NB4 (cell line): ENCODE measurements around the gene NUP188.

Experiments
- CTCF ChIP-seq: IDR thresholded peaks from one replicate; pipeline ENCODE4 v1.5.1; 2012; ENCODE audit warnings: low read depth, low read length
- MYC ChIP-seq: IDR thresholded peaks from 2 replicates; pipeline ENCODE4 v1.6.1; 2011; ENCODE audit warnings: low read depth, low read length
- POLR2A ChIP-seq: IDR thresholded peaks from 2 replicates; pipeline ENCODE4 v1.6.1; 2011; ENCODE audit warnings: mild to moderate bottlenecking; ENCODE audit not compliant: insufficient read length; ENCODE audit errors: extremely low read depth
- TF ChIP-seq, protein P1 (sequence below): IDR thresholded peaks from 2 replicates; pipeline ENCODE4 v1.6.1; 2011; ENCODE audit warnings: low read depth, low read length

DNA sequence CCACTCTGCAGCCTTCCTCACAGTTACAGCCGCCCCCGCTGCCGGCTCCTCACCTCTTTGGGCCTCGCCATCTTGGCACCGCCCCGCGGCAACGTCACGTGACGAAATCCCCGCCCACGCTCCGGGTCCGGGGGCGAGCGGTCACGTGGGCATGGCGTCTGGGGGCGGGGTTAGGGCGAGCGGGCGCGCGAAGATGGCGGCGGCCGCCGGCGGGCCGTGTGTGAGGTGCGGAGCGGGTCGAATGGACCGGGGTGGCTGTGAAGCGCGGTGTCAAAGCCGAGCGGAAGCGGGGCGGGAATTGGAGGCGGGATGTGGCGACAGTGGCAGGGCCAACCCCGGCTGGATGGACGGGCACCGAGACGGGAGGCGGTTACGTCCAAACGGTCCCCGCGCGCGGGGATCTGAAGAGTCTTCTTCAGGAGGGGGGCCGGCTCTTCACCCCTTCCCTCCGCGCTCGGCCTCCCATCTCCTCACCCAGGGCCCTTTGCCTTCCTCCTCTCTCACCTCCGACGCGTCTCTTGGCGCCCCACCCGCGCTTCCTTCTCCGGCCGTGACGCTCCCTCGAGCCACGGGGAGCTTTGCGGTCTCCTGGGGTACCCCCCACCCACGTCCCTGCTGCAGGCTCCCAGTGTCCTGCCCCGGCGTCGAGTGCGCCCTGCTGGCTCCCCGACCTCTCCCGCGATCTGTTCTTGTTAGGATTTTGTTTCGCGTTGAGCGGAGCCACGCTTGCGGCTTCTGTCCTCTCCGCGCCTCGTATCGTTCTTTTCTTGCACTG, at the start of gene NUP188, which contains the start of gene DOLK:
- no peak for TF ChIP-seq CTCF
- peak; percentile 96 for TF ChIP-seq POLR2A
- TF ChIP-seq, protein P1, sequence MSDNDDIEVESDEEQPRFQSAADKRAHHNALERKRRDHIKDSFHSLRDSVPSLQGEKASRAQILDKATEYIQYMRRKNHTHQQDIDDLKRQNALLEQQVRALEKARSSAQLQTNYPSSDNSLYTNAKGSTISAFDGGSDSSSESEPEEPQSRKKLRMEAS, result peak; percentile 98
- peak; percentile 82 for TF ChIP-seq MYC
